ENCODE results near the gene ABCC4. TPM values are rescaled to one million over a fixed set of nuclear protein-coding genes. Genes with fewer than 3 reads are reported as not detected.

The ABCC4 gene
- total and polyA plus RNA-seq, 8 donors, result 0.80 to 8.7 (median 4.1) TPM

- DNase-seq, result no peak
- 81 to 85% methylated on average over 3 of the region's 3 CpGs for WGBS, 2 donors
- no peak overlapping the region for H3K27ac ChIP-seq
- no peaks in the 10 kb centered on the region for H3K4me1 ChIP-seq
- no peak overlapping the region for H3K4me3 ChIP-seq
- no peak for FAIRE-seq
- no peak for TF ChIP-seq CTCF (IDR thresholded peaks at IDR 0.05)
- H3K36me3 ChIP-seq, result no peaks in the 10 kb centered on the region
- ATAC-seq, result no peak
- no peaks in the 10 kb centered on the region for H3K27me3 ChIP-seq
- no peaks in the 10 kb centered on the region for H3K9me3 ChIP-seq
- intact Hi-C loops (cut with DNase I), result no loop called here
These were observed 226.4 kb downstream of the ABCC4 start for GRCh38 chr13:95074820-95075219.

- TF ChIP-seq CTCF (IDR thresholded peaks at IDR 0.05), result no peak
- H3K36me3 ChIP-seq, result no peaks in the 10 kb centered on the region
- no peaks in the 10 kb centered on the region for H3K9me3 ChIP-seq
- H3K4me1 ChIP-seq, result no peaks in the 10 kb centered on the region
- FAIRE-seq, result no peak
- H3K4me3 ChIP-seq, result no peak overlapping the region
- intact Hi-C loops (cut with DNase I), result no loop called here
- ATAC-seq, result no peak
- no peak for DNase-seq
- WGBS, 2 donors, result 94 to 98% methylated on average over 7 of the region's 7 CpGs
- no peak overlapping the region for H3K27ac ChIP-seq
- no peaks in the 10 kb centered on the region for H3K27me3 ChIP-seq
These were observed 227.4 kb downstream of the ABCC4 start for GRCh38 chr13:95073747-95074311.

- FAIRE-seq (no peak), ATAC-seq (no peak)
- H3K9me3 ChIP-seq, result no peaks in the 10 kb centered on the region
These were observed 233.9 kb downstream of the ABCC4 start for GRCh38 chr13:95067303-95067702.

GRCh38 chr13:95060014-95060519, 241.2 kb downstream of the ABCC4 start:
- no peak for TF ChIP-seq CTCF (IDR thresholded peaks at IDR 0.05)
- H3K9me3 ChIP-seq, result no peaks in the 10 kb centered on the region
- no peaks in the 10 kb centered on the region for H3K4me1 ChIP-seq
- H3K27me3 ChIP-seq, result no peaks in the 10 kb centered on the region
- 80 to 83% methylated on average over 3 of the region's 3 CpGs for WGBS, 2 donors
- intact Hi-C loops (cut with DNase I), result no loop called here
- FAIRE-seq, result no peak
- H3K4me3 ChIP-seq, result no peak overlapping the region
- no peak overlapping the region for H3K27ac ChIP-seq
- no peak for ATAC-seq
- no peak for DNase-seq
- no peaks in the 10 kb centered on the region for H3K36me3 ChIP-seq

More at GRCh38 chr13:95067303-95067702, 233.9 kb downstream of the ABCC4 start:
- no peak for DNase-seq
- WGBS, 2 donors, result 89 to 94% methylated on average over 3 of the region's 3 CpGs
- Histone ChIP-seq H3K27ac (no peak overlapping the region), H3K27me3 (no peaks in the 10 kb centered on the region), H3K4me3 (no peak overlapping the region), H3K4me1 (no peaks in the 10 kb centered on the region), H3K36me3 (no peaks in the 10 kb centered on the region)
- intact Hi-C loops (cut with DNase I), result no loop called here
- no peak for TF ChIP-seq CTCF (IDR thresholded peaks at IDR 0.05)

GRCh38 chr13:95059306-95059705, 241.9 kb downstream of the ABCC4 start:
- DNase-seq (no peak), ATAC-seq (no peak), FAIRE-seq (no peak)
- 87 to 91% methylated on average over 8 of the region's 8 CpGs for WGBS, 2 donors
- no peaks in the 10 kb centered on the region for H3K9me3 ChIP-seq
- H3K27me3 ChIP-seq, result no peaks in the 10 kb centered on the region
- TF ChIP-seq CTCF (IDR thresholded peaks at IDR 0.05), result no peak
- no peaks in the 10 kb centered on the region for H3K36me3 ChIP-seq
- no peaks in the 10 kb centered on the region for H3K4me1 ChIP-seq
- H3K27ac ChIP-seq, result no peak overlapping the region
- H3K4me3 ChIP-seq, result no peak overlapping the region
- intact Hi-C loops (cut with DNase I), result no loop called here
